ENCODE results near the gene NACA.

DNA sequence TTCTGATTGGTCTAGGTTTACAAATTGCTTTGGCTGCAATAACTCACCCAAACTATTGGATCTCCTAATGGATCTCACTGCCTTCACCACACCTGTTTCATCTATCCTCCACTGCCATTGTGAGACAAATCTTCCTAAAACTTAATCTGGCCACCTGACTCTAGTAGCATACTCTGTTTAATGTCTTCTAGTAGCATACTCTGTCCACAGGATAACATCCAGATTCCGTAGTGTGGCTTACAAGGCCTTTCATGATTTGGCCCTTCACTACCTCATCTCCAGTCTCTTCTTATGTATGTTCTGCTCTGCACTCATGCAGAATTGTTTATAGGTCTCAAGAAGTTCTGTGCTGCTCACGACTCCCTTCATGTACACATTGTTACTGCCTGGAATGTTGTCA lies 48.0 kb upstream of the NACA start:
- no peak for TF ChIP-seq CTCF (IDR thresholded peaks at IDR 0.05)
- no peak for TF ChIP-seq POLR2A (IDR thresholded peaks at IDR 0.05)
